Kidney (tissue), 14 donors: ENCODE results near the gene TRAPPC5. TPM values are rescaled to one million over a fixed set of nuclear protein-coding genes. Genes with fewer than 3 reads are reported as not detected.

Source experiments
- DNase-seq, 5 donors: peaks; one replicate each; pipeline ENCODE4 v3.0.0-alpha.2; 2013 to 2020
- FAIRE-seq: peaks from 2 replicates; lab custom pipeline; 2012; peaks lifted over from hg19 to GRCh38; lab: Jason Lieb, UNC
- H3K27ac ChIP-seq, 2 donors: one replicate each; pipeline ENCODE4 v1.7.0; 2013; ENCODE audit warnings: low read depth in 2 of 2, low read length in 2 of 2, inconsistent platforms in 1 of 2
- H3K27me3 ChIP-seq: one replicate; pipeline ENCODE4 v1.7.1; 2013; ENCODE audit warnings: low read length, inconsistent platforms; ENCODE audit not compliant: control insufficient read depth, insufficient read depth
- H3K36me3 ChIP-seq, 3 donors: one replicate each; pipeline versions ENCODE4 v1.7.0 to v1.7.1; 2013; ENCODE audit warnings: low read length in 3 of 3, control low read depth in 1 of 3, inconsistent platforms in 1 of 3; ENCODE audit not compliant: insufficient read depth in 3 of 3, control insufficient read depth in 2 of 3
- H3K4me1 ChIP-seq, 3 donors: one replicate each; pipeline versions ENCODE4 v1.7.0 to v1.7.1; 2013; ENCODE audit warnings: low read length in 3 of 3, inconsistent platforms in 1 of 3, low read depth in 1 of 3; ENCODE audit not compliant: control insufficient read depth in 2 of 3, insufficient read depth in 2 of 3
- H3K4me3 ChIP-seq, 3 donors: one replicate each; pipeline versions ENCODE4 v1.7.0 to v1.8.1; 2013; ENCODE audit warnings: low read length in 3 of 3, control low read depth in 1 of 3, inconsistent platforms in 1 of 3
- H3K9ac ChIP-seq, 3 donors: one replicate each; pipeline versions ENCODE4 v1.7.0 to v1.7.1; 2013; ENCODE audit warnings: low read length in 3 of 3, control low read depth in 1 of 3, inconsistent platforms in 1 of 3
- H3K9me3 ChIP-seq, 3 donors: one replicate each; pipeline versions ENCODE4 v1.7.0 to v1.7.1; 2013; ENCODE audit warnings: low read length in 3 of 3, control low read depth in 1 of 3, inconsistent platforms in 1 of 3; ENCODE audit not compliant: control insufficient read depth in 2 of 3, insufficient read depth in 1 of 3
- intact Hi-C: fragments of 100-400 bp; cut with DNase I; formaldehyde crosslinking; loops from one replicate; pipeline ENCODE4 v1.11.1; 2022
- polyA plus RNA-seq: library from polyadenylated mRNA; stranded (reverse); fragments of 350-450 nt; fragmentation: Illumina TruSeq; extraction: RNeasy Lipid Tissue Mini Kit (QIAGEN cat#74804); gene quantifications from one replicate; pipeline ENCODE4 v1.2.3, GENCODE V29; 2014; ENCODE audit warnings: low read depth, low replicate concordance; ENCODE audit not compliant: insufficient read depth
- total RNA-seq: library from RNA; stranded (reverse); fragmentation: NEBNext Ultra II Directional; extraction: Animal tissue kit (Norgen Biotek cat#: 25700); gene quantifications from one replicate; pipeline ENCODE4 v1.2.1, GENCODE V29; 2021
- TF ChIP-seq, protein P1 (sequence below): IDR thresholded peaks from 3 replicates; pipeline ENCODE4 v1.5.1; 2012; ENCODE audit warnings: mild to moderate bottlenecking, moderate library complexity, borderline replicate concordance; ENCODE audit not compliant: insufficient read depth; ENCODE audit errors: extremely low read depth
- donor health status: control.
- donor health status: control.
- donor health status: control.
- donor health status: control.
- donor health status: control.
- donor health status: DM: yes; HTN: yes; CAD: no.
- donor health status: Normal renal cell carcinoma (clear cell type).

The TRAPPC5 gene
- total and polyA plus RNA-seq, 2 donors from 2014 or later, result 82.6 to 222 TPM

DNA sequence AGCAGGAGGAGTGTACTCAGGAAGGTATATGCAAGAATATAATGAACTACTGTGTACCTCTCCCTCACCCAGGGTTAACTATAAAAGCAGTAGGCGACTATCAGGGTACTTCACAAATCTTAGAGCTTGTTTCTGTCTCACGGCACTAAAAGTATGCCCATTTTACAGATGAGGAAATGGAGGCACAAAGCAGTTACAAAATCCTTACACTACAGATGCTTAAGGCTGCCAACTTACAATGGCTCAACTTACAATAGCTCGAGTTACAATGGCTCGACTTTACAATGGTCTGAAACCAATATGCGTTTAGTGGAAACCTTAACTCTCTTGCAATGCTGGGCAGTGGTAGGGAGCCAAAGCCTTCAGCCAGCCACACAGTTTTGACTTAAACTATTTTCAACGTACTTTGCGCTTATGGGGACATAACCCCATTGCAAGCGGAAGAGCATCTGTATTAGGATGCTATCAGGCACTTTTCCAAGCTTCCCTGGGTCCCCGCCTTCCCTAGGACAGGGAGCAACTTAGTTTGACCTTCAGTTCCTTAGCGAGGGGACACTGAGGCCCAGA, 17.2 kb downstream of the TRAPPC5 start:
- H3K27ac ChIP-seq, result no peak overlapping the region
- no peaks in the 10 kb centered on the region for H3K36me3 ChIP-seq
- H3K27me3 ChIP-seq, result no peaks in the 10 kb centered on the region
- FAIRE-seq (no peak), DNase-seq (no peak)
- H3K4me1 ChIP-seq, result no peaks in the 10 kb centered on the region
- H3K4me3 ChIP-seq, result no peak overlapping the region
- intact Hi-C loops, result no loop called here
- no peaks in the 10 kb centered on the region for H3K9me3 ChIP-seq
- no peak overlapping the region for H3K9ac ChIP-seq
- TF ChIP-seq, protein P1, sequence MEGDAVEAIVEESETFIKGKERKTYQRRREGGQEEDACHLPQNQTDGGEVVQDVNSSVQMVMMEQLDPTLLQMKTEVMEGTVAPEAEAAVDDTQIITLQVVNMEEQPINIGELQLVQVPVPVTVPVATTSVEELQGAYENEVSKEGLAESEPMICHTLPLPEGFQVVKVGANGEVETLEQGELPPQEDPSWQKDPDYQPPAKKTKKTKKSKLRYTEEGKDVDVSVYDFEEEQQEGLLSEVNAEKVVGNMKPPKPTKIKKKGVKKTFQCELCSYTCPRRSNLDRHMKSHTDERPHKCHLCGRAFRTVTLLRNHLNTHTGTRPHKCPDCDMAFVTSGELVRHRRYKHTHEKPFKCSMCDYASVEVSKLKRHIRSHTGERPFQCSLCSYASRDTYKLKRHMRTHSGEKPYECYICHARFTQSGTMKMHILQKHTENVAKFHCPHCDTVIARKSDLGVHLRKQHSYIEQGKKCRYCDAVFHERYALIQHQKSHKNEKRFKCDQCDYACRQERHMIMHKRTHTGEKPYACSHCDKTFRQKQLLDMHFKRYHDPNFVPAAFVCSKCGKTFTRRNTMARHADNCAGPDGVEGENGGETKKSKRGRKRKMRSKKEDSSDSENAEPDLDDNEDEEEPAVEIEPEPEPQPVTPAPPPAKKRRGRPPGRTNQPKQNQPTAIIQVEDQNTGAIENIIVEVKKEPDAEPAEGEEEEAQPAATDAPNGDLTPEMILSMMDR, result no peak

DNA sequence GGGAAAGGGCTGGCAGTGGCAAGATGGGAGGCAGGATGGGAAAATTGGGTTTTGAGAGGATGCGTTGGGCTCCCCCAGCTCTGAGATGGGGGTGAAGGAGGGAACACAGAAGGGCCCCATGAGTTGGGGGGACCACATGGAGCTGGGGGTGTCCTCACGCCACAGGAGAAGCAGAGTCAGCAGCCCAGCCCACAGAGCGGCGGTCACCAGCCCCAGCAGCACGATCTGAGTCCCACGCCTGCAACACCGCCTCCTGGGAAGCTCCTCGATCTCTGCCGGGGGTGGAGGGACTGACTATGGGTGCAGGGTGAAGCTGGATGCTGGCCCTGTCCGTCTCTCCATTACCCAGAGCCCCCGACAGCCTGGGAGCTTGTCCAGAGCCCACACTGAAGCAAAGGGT, 17.9 kb downstream of the TRAPPC5 start:
- no peaks in the 10 kb centered on the region for H3K36me3 ChIP-seq
- TF ChIP-seq, protein P1, result no peak
- intact Hi-C loops, result no loop called here
- no peaks in the 10 kb centered on the region for H3K27me3 ChIP-seq
- H3K9ac ChIP-seq, result no peak overlapping the region
- H3K9me3 ChIP-seq, result no peaks in the 10 kb centered on the region
- no peak overlapping the region for H3K4me3 ChIP-seq
- DNase-seq (no peak), FAIRE-seq (no peak)
- no peak overlapping the region for H3K27ac ChIP-seq
- no peaks in the 10 kb centered on the region for H3K4me1 ChIP-seq

DNA sequence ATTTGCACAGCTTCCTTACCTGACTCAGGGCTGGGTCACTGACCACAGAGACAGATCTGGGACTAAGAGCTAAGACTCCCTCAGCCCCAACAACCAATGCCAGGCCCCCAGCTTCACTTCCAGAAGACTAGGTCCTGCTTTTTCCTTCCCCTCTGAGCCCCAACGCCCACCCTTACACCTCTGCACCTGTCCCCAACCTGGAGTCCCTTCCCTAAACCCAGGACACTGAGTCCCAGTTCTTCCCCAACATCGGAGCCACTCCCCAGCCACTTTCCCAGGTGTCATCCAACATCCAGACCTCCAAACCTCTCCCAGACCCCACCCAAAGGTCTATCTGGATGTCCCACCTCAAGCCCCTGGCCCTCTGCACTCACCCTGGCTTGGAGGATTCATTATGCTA, 18.4 kb downstream of the TRAPPC5 start:
- H3K9me3 ChIP-seq, result no peaks in the 10 kb centered on the region
- TF ChIP-seq, protein P1, result no peak
- no peak overlapping the region for H3K9ac ChIP-seq
- H3K4me1 ChIP-seq, result no peaks in the 10 kb centered on the region
- no peaks in the 10 kb centered on the region for H3K36me3 ChIP-seq
- DNase-seq (no peak), FAIRE-seq (no peak)
- H3K4me3 ChIP-seq, result no peak overlapping the region
- no peak overlapping the region for H3K27ac ChIP-seq
- no peaks in the 10 kb centered on the region for H3K27me3 ChIP-seq
- intact Hi-C loops, result no loop called here
